Neural crest cell (in vitro differentiated cells): ENCODE data around the gene TTF1. TPM values are rescaled to one million over a fixed set of nuclear protein-coding genes. Genes with fewer than 3 reads are reported as not detected.

Experiments used
- DNase-seq: peaks from one replicate; pipeline ENCODE4 v3.0.0; 2021; ENCODE audit warnings: low read depth, mixed read lengths, low spot score
- H3K27ac Mint-ChIP-seq: one replicate; pipeline ENCODE4 v1.8.0; 2021; ENCODE audit warnings: mild to moderate bottlenecking, mixed read lengths; ENCODE audit not compliant: unreplicated experiment
- H3K27me3 Mint-ChIP-seq: 2 replicates; pipeline ENCODE4 v1.8.0; 2021; ENCODE audit warnings: low read depth, mild to moderate bottlenecking, mixed read lengths
- H3K36me3 Mint-ChIP-seq: 2 replicates; pipeline ENCODE4 v1.8.0; 2021; ENCODE audit warnings: low read depth, mild to moderate bottlenecking, mixed read lengths
- H3K4me1 Mint-ChIP-seq: 2 replicates; pipeline ENCODE4 v1.8.0; 2021; ENCODE audit warnings: mixed read lengths
- H3K4me3 Mint-ChIP-seq: one replicate; pipeline ENCODE4 v1.8.0; 2021; ENCODE audit warnings: mild to moderate bottlenecking, mixed read lengths
- H3K9me3 Mint-ChIP-seq: 2 replicates; pipeline ENCODE4 v1.8.0; 2021; ENCODE audit warnings: mixed read lengths
- total RNA-seq: library from RNA; stranded (reverse); gene quantifications from 2 replicates; pipeline ENCODE4 v1.2.1, GENCODE V29; 2021
- TF ChIP-seq, protein P1 (sequence below): fragments of 200-600 bp; sonication (generic); conservative IDR thresholded peaks from 2 replicates; pipeline ENCODE4 v1.5.0; 2021; ENCODE audit warnings: antibody characterized with exemption, mild to moderate bottlenecking

The TTF1 gene
- total RNA-seq, 1 donor from 2014 or later: 21.9 TPM

DNA sequence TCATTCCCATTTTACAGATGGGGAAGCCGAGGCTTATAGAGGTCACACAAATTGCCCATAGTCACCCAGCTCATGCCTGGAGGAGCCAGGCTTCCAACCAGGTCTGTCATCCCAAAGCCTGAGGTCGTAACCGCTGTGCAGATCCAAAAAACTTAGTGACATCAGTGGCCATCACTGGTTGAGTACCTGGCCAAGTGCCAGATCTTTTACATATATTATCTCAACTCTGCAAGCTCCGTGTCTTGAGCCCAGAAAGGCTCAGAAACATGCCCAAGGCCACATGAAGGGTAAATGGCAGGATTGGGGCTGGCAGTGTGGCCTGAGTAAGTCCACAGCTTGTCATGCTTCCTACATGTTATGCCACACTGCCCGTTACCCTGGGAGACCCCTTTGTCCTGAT lies 16.9 kb upstream of the TTF1 start:
- Mint-ChIP-seq H3K36me3 (no peaks in the 10 kb centered on the region), H3K4me3 (no peak overlapping the region), H3K9me3 (no peaks in the 10 kb centered on the region), H3K4me1 (peaks cover 34% of the 10 kb centered on the region), H3K27me3 (peaks cover 59% of the 10 kb centered on the region), H3K27ac (no peak overlapping the region)
- DNase-seq: no peak
- TF ChIP-seq, protein P1, sequence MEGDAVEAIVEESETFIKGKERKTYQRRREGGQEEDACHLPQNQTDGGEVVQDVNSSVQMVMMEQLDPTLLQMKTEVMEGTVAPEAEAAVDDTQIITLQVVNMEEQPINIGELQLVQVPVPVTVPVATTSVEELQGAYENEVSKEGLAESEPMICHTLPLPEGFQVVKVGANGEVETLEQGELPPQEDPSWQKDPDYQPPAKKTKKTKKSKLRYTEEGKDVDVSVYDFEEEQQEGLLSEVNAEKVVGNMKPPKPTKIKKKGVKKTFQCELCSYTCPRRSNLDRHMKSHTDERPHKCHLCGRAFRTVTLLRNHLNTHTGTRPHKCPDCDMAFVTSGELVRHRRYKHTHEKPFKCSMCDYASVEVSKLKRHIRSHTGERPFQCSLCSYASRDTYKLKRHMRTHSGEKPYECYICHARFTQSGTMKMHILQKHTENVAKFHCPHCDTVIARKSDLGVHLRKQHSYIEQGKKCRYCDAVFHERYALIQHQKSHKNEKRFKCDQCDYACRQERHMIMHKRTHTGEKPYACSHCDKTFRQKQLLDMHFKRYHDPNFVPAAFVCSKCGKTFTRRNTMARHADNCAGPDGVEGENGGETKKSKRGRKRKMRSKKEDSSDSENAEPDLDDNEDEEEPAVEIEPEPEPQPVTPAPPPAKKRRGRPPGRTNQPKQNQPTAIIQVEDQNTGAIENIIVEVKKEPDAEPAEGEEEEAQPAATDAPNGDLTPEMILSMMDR: no peak

DNA sequence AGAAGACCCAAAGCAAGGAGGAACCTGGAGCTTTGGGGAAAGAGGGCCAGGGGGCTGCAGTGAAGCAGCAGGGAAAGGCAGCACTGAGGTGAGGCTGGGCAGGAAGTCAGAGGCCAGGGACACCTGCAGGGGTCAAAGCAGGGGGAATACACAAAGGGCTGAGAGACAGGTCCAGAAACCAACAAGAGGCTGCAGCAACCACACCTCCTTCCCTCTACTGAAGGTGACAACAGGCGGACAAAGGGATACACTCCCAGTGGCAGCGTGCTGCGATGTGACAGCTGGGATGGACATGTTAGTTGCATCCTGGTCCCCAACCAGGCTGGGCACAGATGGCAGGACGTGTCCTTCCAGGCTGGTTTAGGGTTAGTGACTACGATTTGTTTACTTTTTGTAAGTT lies 15.9 kb upstream of the TTF1 start:
- TF ChIP-seq, protein P1: no peak
- H3K4me1 Mint-ChIP-seq: peaks cover 38% of the 10 kb centered on the region
- H3K36me3 Mint-ChIP-seq: no peaks in the 10 kb centered on the region
- no peak for DNase-seq
- no peaks in the 10 kb centered on the region for H3K9me3 Mint-ChIP-seq
- no peak overlapping the region for H3K27ac Mint-ChIP-seq
- peaks cover 64% of the 10 kb centered on the region for H3K27me3 Mint-ChIP-seq
- no peak overlapping the region for H3K4me3 Mint-ChIP-seq

DNA sequence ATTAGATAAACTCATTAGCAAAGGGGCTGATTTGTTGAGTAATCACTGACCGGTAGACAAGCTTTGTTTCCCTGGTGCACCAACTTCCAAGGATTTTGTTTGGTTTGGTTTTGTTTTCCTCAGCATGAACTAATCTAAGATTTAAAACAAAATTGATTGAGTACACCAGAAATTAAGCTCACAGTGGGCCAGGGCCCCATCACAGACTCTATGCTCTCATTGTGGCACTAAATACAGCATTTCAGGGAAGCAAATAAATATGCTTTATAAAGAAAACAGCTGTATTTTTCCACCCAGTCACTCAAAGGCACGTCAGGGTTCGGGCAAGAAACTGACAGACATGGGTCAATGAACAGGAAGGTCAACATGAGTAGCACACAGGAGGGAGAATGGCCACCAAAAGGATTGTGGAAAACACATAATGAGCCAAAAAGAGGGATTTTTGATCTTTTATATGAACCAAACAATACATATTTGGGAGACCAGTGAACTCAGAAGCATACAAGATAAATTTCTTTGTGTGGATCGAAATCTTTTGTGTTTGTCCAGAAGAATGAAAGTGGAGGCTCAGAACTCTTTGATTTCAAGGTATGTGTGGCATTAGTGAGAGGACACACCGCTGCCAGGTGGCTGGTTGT lies 12.2 kb upstream of the TTF1 start:
- H3K36me3 Mint-ChIP-seq: no peaks in the 10 kb centered on the region
- no peak overlapping the region for H3K27ac Mint-ChIP-seq
- no peaks in the 10 kb centered on the region for H3K9me3 Mint-ChIP-seq
- TF ChIP-seq, protein P1: no peak
- H3K4me3 Mint-ChIP-seq: no peak overlapping the region
- H3K4me1 Mint-ChIP-seq: peaks cover 28% of the 10 kb centered on the region
- DNase-seq: no peak
- peaks cover 69% of the 10 kb centered on the region for H3K27me3 Mint-ChIP-seq

DNA sequence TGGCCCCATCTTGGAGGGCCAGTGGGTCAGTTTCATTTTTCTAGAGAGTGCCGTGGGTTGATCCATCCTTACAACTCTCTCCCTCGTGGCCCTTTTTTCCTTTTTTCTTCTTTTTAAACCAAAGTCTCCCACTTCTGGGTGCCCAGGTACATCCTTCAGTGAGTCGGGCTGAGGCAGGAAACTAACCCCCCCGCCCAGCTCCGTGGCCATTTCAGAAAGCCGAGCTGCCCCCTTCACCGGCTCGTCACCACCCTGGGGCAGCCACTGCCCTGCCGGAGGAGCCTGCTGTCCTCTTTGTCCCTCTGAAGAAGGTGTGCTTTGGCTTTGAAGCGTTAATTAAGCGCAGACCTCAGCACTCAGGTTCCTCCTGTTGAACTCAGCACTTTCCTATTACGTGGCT lies 8.5 kb upstream of the TTF1 start:
- Mint-ChIP-seq H3K27ac (no peak overlapping the region), H3K4me3 (no peak overlapping the region), H3K9me3 (no peaks in the 10 kb centered on the region), H3K4me1 (peaks cover 37% of the 10 kb centered on the region), H3K36me3 (no peaks in the 10 kb centered on the region), H3K27me3 (peaks cover 86% of the 10 kb centered on the region)
- no peak for DNase-seq
- TF ChIP-seq, protein P1: no peak

DNA sequence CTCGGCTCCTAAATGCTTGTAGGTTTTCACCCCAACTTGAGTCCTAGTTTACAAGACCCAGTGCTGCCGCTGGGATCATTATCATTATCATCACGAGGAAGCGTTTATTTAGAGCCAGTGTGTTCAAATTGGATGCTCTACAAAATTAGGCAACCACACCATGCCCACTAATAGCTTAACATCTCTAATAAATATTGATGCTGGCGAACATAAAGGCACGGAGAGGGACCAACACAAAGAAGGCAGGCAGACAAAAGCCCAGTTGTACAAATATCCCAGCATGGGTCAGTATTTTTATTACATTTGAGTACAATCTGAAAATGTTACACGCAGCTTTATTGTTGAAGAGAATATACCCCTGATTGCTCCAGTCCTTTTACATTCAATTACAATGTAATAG lies 8.1 kb upstream of the TTF1 start:
- no peak overlapping the region for H3K4me3 Mint-ChIP-seq
- TF ChIP-seq, protein P1: no peak
- no peaks in the 10 kb centered on the region for H3K9me3 Mint-ChIP-seq
- peaks cover 37% of the 10 kb centered on the region for H3K4me1 Mint-ChIP-seq
- no peak overlapping the region for H3K27ac Mint-ChIP-seq
- no peak for DNase-seq
- no peaks in the 10 kb centered on the region for H3K36me3 Mint-ChIP-seq
- H3K27me3 Mint-ChIP-seq: peaks cover 83% of the 10 kb centered on the region
